ENCODE measurements around the gene DUOX1.

DNA sequence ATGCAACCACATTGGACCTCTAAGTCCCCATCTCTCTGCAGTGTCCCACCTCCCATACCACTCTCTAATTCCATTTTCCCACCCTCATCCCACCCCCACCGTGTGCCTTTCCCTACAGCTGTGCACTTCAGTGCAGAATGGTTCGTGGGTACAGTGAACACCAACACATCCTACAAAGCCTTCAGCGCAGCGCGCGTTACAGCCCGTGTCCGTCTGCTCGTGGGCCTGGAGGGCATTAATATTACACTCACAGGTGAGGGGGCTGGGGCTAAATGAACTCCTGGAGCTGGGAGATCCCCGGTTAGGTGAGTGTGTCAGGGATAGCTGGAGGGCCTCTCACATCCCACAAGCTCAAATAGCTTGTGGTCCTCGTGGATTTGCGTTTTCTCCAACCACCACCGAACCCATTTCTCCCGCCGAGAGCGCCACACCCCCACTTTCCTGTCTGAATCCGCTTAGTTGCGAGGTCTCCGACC lies 13.8 kb upstream of the DUOX1 start:
- TF ChIP-seq RXRA (IDR thresholded peaks at IDR 0.05) (no peak), RAD21 (IDR thresholded peaks at IDR 0.05) (no peak), TAF1 (conservative IDR thresholded peaks at IDR 0.05) (no peak), SP1 (IDR thresholded peaks at IDR 0.05) (no peak), HNF4A (conservative IDR thresholded peaks at IDR 0.05) (no peak), JUND (IDR thresholded peaks at IDR 0.05) (no peak), GABPA (IDR thresholded peaks at IDR 0.05 in 1 of 2, conservative IDR thresholded peaks at IDR 0.05 in 1 of 2) (no peak), EGR1 (IDR thresholded peaks at IDR 0.05; ENCODE audit: low read depth in 2 of 2) (no peak), FOXA1 (IDR thresholded peaks at IDR 0.05) (no peak)
- TF ChIP-seq, protein P1, sequence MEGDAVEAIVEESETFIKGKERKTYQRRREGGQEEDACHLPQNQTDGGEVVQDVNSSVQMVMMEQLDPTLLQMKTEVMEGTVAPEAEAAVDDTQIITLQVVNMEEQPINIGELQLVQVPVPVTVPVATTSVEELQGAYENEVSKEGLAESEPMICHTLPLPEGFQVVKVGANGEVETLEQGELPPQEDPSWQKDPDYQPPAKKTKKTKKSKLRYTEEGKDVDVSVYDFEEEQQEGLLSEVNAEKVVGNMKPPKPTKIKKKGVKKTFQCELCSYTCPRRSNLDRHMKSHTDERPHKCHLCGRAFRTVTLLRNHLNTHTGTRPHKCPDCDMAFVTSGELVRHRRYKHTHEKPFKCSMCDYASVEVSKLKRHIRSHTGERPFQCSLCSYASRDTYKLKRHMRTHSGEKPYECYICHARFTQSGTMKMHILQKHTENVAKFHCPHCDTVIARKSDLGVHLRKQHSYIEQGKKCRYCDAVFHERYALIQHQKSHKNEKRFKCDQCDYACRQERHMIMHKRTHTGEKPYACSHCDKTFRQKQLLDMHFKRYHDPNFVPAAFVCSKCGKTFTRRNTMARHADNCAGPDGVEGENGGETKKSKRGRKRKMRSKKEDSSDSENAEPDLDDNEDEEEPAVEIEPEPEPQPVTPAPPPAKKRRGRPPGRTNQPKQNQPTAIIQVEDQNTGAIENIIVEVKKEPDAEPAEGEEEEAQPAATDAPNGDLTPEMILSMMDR (IDR thresholded peaks at IDR 0.05; ENCODE audit: low read depth, low read length, missing input control) = no peak
- TF ChIP-seq, protein P2, sequence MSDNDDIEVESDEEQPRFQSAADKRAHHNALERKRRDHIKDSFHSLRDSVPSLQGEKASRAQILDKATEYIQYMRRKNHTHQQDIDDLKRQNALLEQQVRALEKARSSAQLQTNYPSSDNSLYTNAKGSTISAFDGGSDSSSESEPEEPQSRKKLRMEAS (IDR thresholded peaks at IDR 0.05) = no peak
- TF ChIP-seq, protein P3, sequence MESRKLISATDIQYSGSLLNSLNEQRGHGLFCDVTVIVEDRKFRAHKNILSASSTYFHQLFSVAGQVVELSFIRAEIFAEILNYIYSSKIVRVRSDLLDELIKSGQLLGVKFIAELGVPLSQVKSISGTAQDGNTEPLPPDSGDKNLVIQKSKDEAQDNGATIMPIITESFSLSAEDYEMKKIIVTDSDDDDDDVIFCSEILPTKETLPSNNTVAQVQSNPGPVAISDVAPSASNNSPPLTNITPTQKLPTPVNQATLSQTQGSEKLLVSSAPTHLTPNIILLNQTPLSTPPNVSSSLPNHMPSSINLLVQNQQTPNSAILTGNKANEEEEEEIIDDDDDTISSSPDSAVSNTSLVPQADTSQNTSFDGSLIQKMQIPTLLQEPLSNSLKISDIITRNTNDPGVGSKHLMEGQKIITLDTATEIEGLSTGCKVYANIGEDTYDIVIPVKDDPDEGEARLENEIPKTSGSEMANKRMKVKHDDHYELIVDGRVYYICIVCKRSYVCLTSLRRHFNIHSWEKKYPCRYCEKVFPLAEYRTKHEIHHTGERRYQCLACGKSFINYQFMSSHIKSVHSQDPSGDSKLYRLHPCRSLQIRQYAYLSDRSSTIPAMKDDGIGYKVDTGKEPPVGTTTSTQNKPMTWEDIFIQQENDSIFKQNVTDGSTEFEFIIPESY (IDR thresholded peaks at IDR 0.05) = no peak
